Stomach (tissue), 9 donors: ENCODE data around the gene PRODH2. TPM values are rescaled to one million over a fixed set of nuclear protein-coding genes. Genes with fewer than 3 reads are reported as not detected.

Experiments used
- DNase-seq, 2 donors: peaks; one replicate each; pipeline versions ENCODE4 v3.0.0 to v3.0.0-alpha.2; 2013 to 2019
- H3K27ac ChIP-seq, 5 donors: fragments of 200-600 bp in 4 of 5; sonication (generic) in 4 of 5; one replicate each; pipeline ENCODE4 v1.5.1; 2013 to 2019; ENCODE audit warnings: mild to moderate bottlenecking in 1 of 5, moderate library complexity in 1 of 5
- H3K27me3 ChIP-seq, 3 donors: fragments of 200-600 bp; sonication (generic); one replicate each; pipeline ENCODE4 v1.5.1; 2017 to 2019; ENCODE audit warnings: mixed run types in 1 of 3
- H3K36me3 ChIP-seq, 4 donors: fragments of 200-600 bp; sonication (generic); 1 replicate in 3 of 4; 2 replicates in 1 of 4; pipeline ENCODE4 v1.5.1; 2016 to 2019
- H3K4me1 ChIP-seq, 4 donors: fragments of 200-600 bp; sonication (generic); one replicate each; pipeline ENCODE4 v1.5.1; 2016 to 2019
- H3K4me3 ChIP-seq, 4 donors: fragments of 200-600 bp; sonication (generic) in 3 of 4; one replicate each; pipeline ENCODE4 v1.5.1; 2016 to 2019; ENCODE audit warnings: mild to moderate bottlenecking in 1 of 4
- H3K9me3 ChIP-seq, 4 donors: fragments of 200-600 bp; sonication (generic); one replicate each; pipeline ENCODE4 v1.5.1; 2016 to 2019
- EP300 ChIP-seq: sonication (generic); formaldehyde crosslinking; IDR thresholded peaks from one replicate; pipeline ENCODE4 v1.6.1; 2017; ENCODE audit warnings: antibody characterized with exemption
- POLR2A ChIP-seq, 4 donors: fragments of 450-650 bp; IDR thresholded peaks; one replicate each; pipeline ENCODE4 v1.6.1; 2016; ENCODE audit warnings: antibody characterized with exemption in 4 of 4, control low read depth in 2 of 4, mild to moderate bottlenecking in 1 of 4, moderate library complexity in 1 of 4
- POLR2AphosphoS5 ChIP-seq, 3 donors: sonication (generic); formaldehyde crosslinking; IDR thresholded peaks; one replicate each; pipeline ENCODE4 v1.6.1; 2016; ENCODE audit warnings: antibody characterized with exemption in 3 of 3
- WGBS, 5 donors: extraction: QIAGEN DNeasy Blood & Tissue Kit in 3 of 5; methylation state at CpG; one replicate each; pipeline versions ENCODE4 v1.1.5 to v1.1.7; 2013 to 2018; 5-methylcytosine and 5-hydroxymethylcytosine counted together
- intact Hi-C: fragments of 100-400 bp; cut with DNase I; formaldehyde crosslinking; loops from one replicate; pipeline ENCODE4 v1.15.1; 2023; ENCODE audit warnings: low total_unique reads
- polyA plus RNA-seq, 3 donors: library from polyadenylated mRNA; stranded (reverse); fragments of 200-250 nt; gene quantifications; one replicate each; pipeline ENCODE4 v1.2.3, GENCODE V29; 2013
- total RNA-seq, 5 donors: library from RNA; depleted of rRNA; stranded (reverse); fragments of >200 nt; gene quantifications; one replicate each; pipeline versions ENCODE4 v1.1.0 to v1.2.3, GENCODE V29; 2014 to 2016
- TF ChIP-seq, protein P1 (sequence below), 7 experiments: fragments of 450-650 bp in 4 of 7; fragments of 200-600 bp in 3 of 7; sonication (generic) in 3 of 7; IDR thresholded peaks; one replicate each; pipeline ENCODE4 v1.5.1; 2016 to 2019; ENCODE audit warnings: antibody characterized with exemption in 7 of 7, control low read depth in 2 of 7, mild to moderate bottlenecking in 1 of 7
- donor health status: healthy with polysubstance abuse.
- donor health status: Bipolar disorder and iron deficiency.
- donor health status: healthy.

PRODH2 gene
- total and polyA plus RNA-seq, 8 donors, result 0.23 TPM; not detected in 7

DNA sequence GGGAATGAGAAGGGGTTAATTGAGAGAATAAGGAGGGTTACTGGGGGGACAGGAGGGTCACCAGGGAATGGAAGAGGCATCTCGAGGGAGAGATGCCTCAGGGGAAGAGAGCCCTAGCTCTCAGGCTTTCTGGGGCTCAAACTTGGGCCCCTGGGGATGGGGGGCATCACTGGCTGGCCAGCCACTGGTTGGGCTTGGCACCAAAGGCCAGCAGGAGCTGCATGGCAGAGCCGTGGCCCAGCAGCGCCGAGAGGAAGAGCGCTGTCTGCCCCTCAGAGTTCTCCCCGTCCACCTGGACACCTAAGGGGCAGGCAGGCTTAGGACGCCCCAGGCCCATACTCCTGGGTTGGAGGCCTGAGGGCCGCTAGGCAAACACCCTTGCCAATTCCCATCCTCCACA, 19.8 kb downstream of the PRODH2 start:
- no peak overlapping the region for H3K27ac ChIP-seq
- no peak for DNase-seq
- H3K4me3 ChIP-seq, result no peak overlapping the region
- peaks cover 0 to 11% (median 0%) of the 10 kb centered on the region in 4 donors for H3K4me1 ChIP-seq
- TF ChIP-seq POLR2AphosphoS5 (IDR thresholded peaks at IDR 0.05) (no peak), POLR2A (IDR thresholded peaks at IDR 0.05) (no peak), EP300 (no peak)
- TF ChIP-seq, protein P1, sequence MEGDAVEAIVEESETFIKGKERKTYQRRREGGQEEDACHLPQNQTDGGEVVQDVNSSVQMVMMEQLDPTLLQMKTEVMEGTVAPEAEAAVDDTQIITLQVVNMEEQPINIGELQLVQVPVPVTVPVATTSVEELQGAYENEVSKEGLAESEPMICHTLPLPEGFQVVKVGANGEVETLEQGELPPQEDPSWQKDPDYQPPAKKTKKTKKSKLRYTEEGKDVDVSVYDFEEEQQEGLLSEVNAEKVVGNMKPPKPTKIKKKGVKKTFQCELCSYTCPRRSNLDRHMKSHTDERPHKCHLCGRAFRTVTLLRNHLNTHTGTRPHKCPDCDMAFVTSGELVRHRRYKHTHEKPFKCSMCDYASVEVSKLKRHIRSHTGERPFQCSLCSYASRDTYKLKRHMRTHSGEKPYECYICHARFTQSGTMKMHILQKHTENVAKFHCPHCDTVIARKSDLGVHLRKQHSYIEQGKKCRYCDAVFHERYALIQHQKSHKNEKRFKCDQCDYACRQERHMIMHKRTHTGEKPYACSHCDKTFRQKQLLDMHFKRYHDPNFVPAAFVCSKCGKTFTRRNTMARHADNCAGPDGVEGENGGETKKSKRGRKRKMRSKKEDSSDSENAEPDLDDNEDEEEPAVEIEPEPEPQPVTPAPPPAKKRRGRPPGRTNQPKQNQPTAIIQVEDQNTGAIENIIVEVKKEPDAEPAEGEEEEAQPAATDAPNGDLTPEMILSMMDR (IDR thresholded peaks at IDR 0.05), result no peak
- no peaks in the 10 kb centered on the region for H3K9me3 ChIP-seq
- no peaks in the 10 kb centered on the region for H3K36me3 ChIP-seq
- H3K27me3 ChIP-seq, result peaks cover 0 to 31% (median 16%) of the 10 kb centered on the region in 3 donors
- WGBS, 5 donors, result 65 to 83% (median 78%) methylated on average over 7 to 8 of the region's 8 CpGs
- intact Hi-C loops, result no loop called here

DNA sequence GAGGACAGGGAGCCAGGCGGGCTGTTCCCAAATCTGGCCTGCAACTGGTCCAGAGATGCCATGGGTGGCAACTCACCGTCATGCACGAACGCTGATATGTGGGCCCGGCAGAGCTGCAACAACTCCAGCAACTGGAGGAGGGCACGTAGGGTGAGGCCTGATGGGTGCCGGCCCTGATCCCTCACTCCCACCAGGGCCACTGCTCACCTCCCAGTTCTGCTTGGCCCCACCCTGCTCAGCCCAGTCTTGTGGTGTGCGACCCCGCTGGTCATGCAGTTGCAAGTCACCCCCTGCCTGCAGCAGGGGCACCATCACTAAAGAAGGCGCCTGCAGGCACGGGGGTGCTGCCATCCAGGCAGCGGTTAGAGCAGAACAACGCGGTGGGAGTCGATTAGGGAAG, 20.3 kb downstream of the PRODH2 start:
- H3K27ac ChIP-seq, result no peak overlapping the region
- intact Hi-C loops, result no loop called here
- H3K36me3 ChIP-seq, result peaks cover 0 to 4% (median 3%) of the 10 kb centered on the region in 4 donors
- peaks cover 0 to 5% (median 0%) of the 10 kb centered on the region in 4 donors for H3K4me1 ChIP-seq
- DNase-seq, result no peak
- no peak overlapping the region for H3K4me3 ChIP-seq
- no peaks in the 10 kb centered on the region for H3K9me3 ChIP-seq
- WGBS, 5 donors, result 85 to 91% (median 88%) methylated on average over 9 to 15 of the region's 15 CpGs
- H3K27me3 ChIP-seq, result peaks cover 0 to 25% (median 10%) of the 10 kb centered on the region in 3 donors
- TF ChIP-seq EP300 (no peak), POLR2AphosphoS5 (IDR thresholded peaks at IDR 0.05) (no peak), POLR2A (IDR thresholded peaks at IDR 0.05) (no peak)
- TF ChIP-seq, protein P1 (IDR thresholded peaks at IDR 0.05), result no peak

DNA sequence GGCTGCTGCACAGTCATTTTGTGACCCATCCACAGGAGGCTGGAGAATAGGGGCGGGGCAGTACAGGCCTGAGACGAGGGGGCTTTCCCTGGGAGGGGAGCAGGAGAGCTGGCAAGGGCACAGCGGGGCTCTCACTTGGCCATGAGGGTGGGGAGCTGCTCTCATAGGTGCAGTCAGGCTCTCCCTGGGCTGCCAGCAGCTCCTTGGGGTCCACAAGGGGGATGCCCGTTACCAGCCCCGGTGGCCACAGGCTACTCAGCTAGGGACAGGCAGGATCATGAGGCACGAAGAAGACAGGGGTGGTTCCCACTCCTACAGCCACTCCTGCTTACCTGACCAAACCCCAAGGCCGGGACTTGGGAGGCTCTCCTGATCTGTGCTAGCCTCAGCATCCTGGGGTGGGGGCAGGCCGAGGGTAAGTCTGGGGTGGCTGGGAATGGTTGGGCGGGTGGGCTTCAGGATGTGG, 20.8 kb downstream of the PRODH2 start:
- 87 to 100% (median 91%) methylated on average over 7 to 9 of the region's 9 CpGs for WGBS, 5 donors
- intact Hi-C loops, result no loop called here

DNA sequence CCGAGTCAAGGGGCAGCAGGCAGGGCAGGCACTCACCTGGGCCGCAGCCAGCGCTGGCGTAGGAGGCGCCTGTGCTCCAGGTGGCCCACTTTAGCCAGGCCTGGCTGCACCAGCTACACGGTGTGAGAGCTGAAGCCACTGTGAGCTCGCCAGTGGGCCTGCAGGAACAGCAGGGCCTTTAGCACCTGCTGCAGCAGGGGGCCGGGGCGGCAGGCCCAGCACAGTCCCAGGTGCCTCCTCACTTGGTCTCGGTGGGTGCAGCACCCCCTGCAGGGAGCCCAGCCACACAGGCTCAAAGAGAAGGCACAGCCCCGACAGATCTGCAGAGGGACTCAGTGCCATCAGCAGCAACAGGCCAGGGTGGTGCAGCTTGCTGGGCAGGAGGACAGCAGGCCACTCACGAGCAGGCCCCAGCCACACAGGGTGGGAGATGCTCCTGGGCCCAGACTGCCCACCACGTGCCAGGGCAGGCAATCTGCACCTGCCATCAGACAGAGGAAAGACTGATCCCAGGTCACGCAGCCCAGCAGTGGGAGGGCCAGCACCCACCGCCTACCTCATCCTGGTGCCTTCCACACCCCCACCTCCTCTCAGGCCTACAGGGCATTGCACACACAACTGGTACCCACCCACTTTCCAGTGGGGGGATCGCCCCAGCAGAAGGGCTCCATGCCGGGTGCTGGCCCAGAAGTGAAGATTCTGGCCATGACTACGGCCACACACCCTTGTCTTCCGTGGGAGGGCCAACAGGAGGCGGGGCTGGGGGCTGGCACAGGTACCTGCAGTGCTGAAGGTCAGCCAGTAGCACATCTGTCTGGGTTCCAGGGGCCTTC, 21.4 kb downstream of the PRODH2 start:
- Histone ChIP-seq H3K27me3 (peaks cover 0 to 14% (median 0%) of the 10 kb centered on the region in 3 donors), H3K27ac (no peak overlapping the region), H3K36me3 (peaks cover 0 to 15% (median 11%) of the 10 kb centered on the region in 4 donors), H3K9me3 (no peaks in the 10 kb centered on the region), H3K4me1 (no peaks in the 10 kb centered on the region), H3K4me3 (no peak overlapping the region)
- no peak for DNase-seq
- intact Hi-C loops, result no loop called here
- WGBS, 5 donors, result 58 to 62% (median 60%) methylated on average over 15 to 20 of the region's 20 CpGs
- no peak for TF ChIP-seq POLR2AphosphoS5 (IDR thresholded peaks at IDR 0.05)
- TF ChIP-seq POLR2A (IDR thresholded peaks at IDR 0.05), result no peak
- TF ChIP-seq, protein P1 (IDR thresholded peaks at IDR 0.05), result no peak
- TF ChIP-seq EP300, result no peak

More for the DNA sequence above, 20.8 kb downstream of the PRODH2 start:
- Histone ChIP-seq H3K4me3 (no peak overlapping the region), H3K27ac (no peak overlapping the region), H3K9me3 (no peaks in the 10 kb centered on the region), H3K27me3 (peaks cover 0 to 20% (median 6%) of the 10 kb centered on the region in 3 donors), H3K36me3 (peaks cover 0 to 9% (median 8%) of the 10 kb centered on the region in 4 donors), H3K4me1 (peaks cover 0 to under 1% (median 0%) of the 10 kb centered on the region in 4 donors)
- DNase-seq, result no peak
- TF ChIP-seq POLR2A (IDR thresholded peaks at IDR 0.05) (no peak), POLR2AphosphoS5 (IDR thresholded peaks at IDR 0.05) (no peak), EP300 (no peak)
- TF ChIP-seq, protein P1 (IDR thresholded peaks at IDR 0.05), result no peak
